ENCODE measurements around the gene STAG1. TPM values are rescaled to one million over a fixed set of nuclear protein-coding genes. Genes with fewer than 3 reads are reported as not detected.

STAG1 gene
- total RNA-seq, 2 donors from 2014 or later, result 26.8 to 29.8 TPM

DNA sequence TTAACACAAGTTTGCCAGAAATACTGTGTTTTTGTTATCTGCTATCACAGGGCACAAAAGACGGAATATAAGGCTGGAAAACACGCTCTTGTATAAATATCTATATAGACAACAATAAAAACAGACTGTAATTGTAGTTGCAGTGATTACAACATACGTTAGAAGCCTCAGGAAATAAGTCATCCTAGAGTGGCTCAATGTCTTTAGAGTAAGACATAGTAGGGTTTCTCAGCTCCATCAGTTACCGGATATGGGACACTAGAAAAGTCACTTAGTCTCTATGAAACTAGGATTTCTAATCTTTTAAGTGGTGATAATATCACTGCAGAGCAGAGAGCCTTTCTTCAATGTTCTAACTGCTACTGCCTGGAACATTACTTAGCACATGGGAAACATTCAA lies 208.8 kb downstream of the STAG1 start:
- no peak overlapping the region for H3K9ac ChIP-seq (ENCODE audit: extremely low read depth, low read length, poor library complexity, severe bottlenecking)
- H3K36me3 ChIP-seq (ENCODE audit: control insufficient read depth, insufficient read depth, low read length), result no peaks in the 10 kb centered on the region
- no peak overlapping the region for H3K27ac ChIP-seq (ENCODE audit: low read depth, low read length)
- WGBS, 2 experiments (ENCODE audit: insufficient coverage in 1 of 2, insufficient read length in 1 of 2), result 94 to 100% methylated on average over 1 to 4 of the region's 4 CpGs
- Mint-ChIP-seq H3K9me3 (no peaks in the 10 kb centered on the region), H3K4me1 (peaks cover 16% of the 10 kb centered on the region), H3K27ac (no peak overlapping the region), H3K36me3 (ENCODE audit: low read depth) (peaks cover 3% of the 10 kb centered on the region), H3K4me3 (no peak overlapping the region), H3K27me3 (ENCODE audit: insufficient read depth) (no peaks in the 10 kb centered on the region)
- no peaks in the 10 kb centered on the region for H3K27me3 ChIP-seq (ENCODE audit: control insufficient read depth, insufficient read depth, low read length, poor library complexity, severe bottlenecking)
- H3K9me3 ChIP-seq (ENCODE audit: control insufficient read depth, low read length), result no peaks in the 10 kb centered on the region
- no peak for DNase-seq
- H3K4me1 ChIP-seq (ENCODE audit: control insufficient read depth, insufficient read depth, low read length), result peaks cover 4% of the 10 kb centered on the region
- TF ChIP-seq, protein P1, sequence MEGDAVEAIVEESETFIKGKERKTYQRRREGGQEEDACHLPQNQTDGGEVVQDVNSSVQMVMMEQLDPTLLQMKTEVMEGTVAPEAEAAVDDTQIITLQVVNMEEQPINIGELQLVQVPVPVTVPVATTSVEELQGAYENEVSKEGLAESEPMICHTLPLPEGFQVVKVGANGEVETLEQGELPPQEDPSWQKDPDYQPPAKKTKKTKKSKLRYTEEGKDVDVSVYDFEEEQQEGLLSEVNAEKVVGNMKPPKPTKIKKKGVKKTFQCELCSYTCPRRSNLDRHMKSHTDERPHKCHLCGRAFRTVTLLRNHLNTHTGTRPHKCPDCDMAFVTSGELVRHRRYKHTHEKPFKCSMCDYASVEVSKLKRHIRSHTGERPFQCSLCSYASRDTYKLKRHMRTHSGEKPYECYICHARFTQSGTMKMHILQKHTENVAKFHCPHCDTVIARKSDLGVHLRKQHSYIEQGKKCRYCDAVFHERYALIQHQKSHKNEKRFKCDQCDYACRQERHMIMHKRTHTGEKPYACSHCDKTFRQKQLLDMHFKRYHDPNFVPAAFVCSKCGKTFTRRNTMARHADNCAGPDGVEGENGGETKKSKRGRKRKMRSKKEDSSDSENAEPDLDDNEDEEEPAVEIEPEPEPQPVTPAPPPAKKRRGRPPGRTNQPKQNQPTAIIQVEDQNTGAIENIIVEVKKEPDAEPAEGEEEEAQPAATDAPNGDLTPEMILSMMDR (conservative IDR thresholded peaks at IDR 0.05), result no peak
- H3K4me3 ChIP-seq (ENCODE audit: low read length), result no peak overlapping the region

DNA sequence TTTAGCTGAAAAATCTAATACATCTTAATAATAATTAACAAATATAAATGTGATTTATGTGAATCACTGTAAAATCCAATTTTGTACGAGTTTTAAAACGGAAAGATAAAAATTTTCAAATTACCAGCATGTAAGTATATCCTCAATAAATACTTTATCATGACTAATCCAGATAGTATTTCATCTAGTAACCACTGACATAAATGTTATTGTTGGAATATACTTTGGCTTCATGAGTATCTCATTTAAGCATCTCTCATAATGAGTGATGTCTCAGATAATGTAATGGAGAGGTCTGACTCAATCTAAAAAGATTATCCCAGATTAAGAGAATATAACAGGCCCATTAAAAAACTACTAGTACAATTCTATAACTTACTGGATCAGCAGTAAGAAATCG lies 216.3 kb downstream of the STAG1 start:
- H3K4me1 ChIP-seq (ENCODE audit: control insufficient read depth, insufficient read depth, low read length), result no peaks in the 10 kb centered on the region
- TF ChIP-seq, protein P1 (conservative IDR thresholded peaks at IDR 0.05), result no peak
- H3K9ac ChIP-seq (ENCODE audit: extremely low read depth, low read length, poor library complexity, severe bottlenecking), result no peak overlapping the region
- no peak overlapping the region for H3K27ac ChIP-seq (ENCODE audit: low read depth, low read length)
- H3K27me3 ChIP-seq (ENCODE audit: control insufficient read depth, insufficient read depth, low read length, poor library complexity, severe bottlenecking), result no peaks in the 10 kb centered on the region
- Mint-ChIP-seq H3K27ac (no peak overlapping the region), H3K9me3 (peaks cover 2% of the 10 kb centered on the region), H3K36me3 (ENCODE audit: low read depth) (peaks cover 20% of the 10 kb centered on the region), H3K27me3 (ENCODE audit: insufficient read depth) (no peaks in the 10 kb centered on the region), H3K4me3 (no peak overlapping the region), H3K4me1 (no peaks in the 10 kb centered on the region)
- H3K4me3 ChIP-seq (ENCODE audit: low read length), result no peak overlapping the region
- DNase-seq, result no peak
- peaks cover 4% of the 10 kb centered on the region for H3K36me3 ChIP-seq (ENCODE audit: control insufficient read depth, insufficient read depth, low read length)
- WGBS, 2 experiments (ENCODE audit: insufficient coverage in 1 of 2, insufficient read length in 1 of 2), result 97 to 100% methylated on average over 1 of the region's 3 CpGs
- peaks cover 20% of the 10 kb centered on the region for H3K9me3 ChIP-seq (ENCODE audit: control insufficient read depth, low read length)

DNA sequence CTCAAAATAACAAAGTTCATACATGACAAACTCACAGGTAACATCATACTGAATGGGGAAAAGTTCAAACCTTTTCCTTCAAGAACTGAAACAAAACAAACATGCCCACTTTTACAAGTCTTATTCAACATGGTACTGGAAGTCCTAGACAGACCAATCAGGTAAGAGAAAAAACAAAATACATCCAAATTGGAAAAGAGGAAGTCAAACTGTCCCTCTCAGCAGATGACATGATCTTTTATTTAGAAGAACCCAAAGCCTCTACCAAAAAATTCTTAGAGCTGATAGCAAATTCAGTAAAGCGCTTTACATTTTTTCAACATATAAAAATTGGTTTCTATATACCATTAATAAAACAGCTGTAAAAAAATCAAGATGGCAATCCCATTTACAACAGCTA lies 219.4 kb downstream of the STAG1 start:
- no peaks in the 10 kb centered on the region for H3K4me1 Mint-ChIP-seq
- no peak overlapping the region for H3K4me3 Mint-ChIP-seq
- Histone ChIP-seq H3K36me3 (ENCODE audit: control insufficient read depth, insufficient read depth, low read length) (peaks cover 11% of the 10 kb centered on the region), H3K4me1 (ENCODE audit: control insufficient read depth, insufficient read depth, low read length) (no peaks in the 10 kb centered on the region), H3K27ac (ENCODE audit: low read depth, low read length) (no peak overlapping the region), H3K9ac (ENCODE audit: extremely low read depth, low read length, poor library complexity, severe bottlenecking) (no peak overlapping the region), H3K27me3 (ENCODE audit: control insufficient read depth, insufficient read depth, low read length, poor library complexity, severe bottlenecking) (no peaks in the 10 kb centered on the region), H3K4me3 (ENCODE audit: low read length) (no peak overlapping the region), H3K9me3 (ENCODE audit: control insufficient read depth, low read length) (peaks cover 28% of the 10 kb centered on the region)
- H3K27ac Mint-ChIP-seq, result no peak overlapping the region
- WGBS, 2 experiments (ENCODE audit: insufficient coverage in 1 of 2, insufficient read length in 1 of 2), result 93% methylated on average over 1 of the region's 1 CpG; no CpG with 5 or more reads in 1 of the 2 experiments
- TF ChIP-seq, protein P1 (conservative IDR thresholded peaks at IDR 0.05), result no peak
- no peaks in the 10 kb centered on the region for H3K27me3 Mint-ChIP-seq (ENCODE audit: insufficient read depth)
- H3K36me3 Mint-ChIP-seq (ENCODE audit: low read depth), result peaks cover 26% of the 10 kb centered on the region
- peaks cover 16% of the 10 kb centered on the region for H3K9me3 Mint-ChIP-seq
- no peak for DNase-seq

Data from endodermal cell (in vitro differentiated cells).